GM21515 (cell line): ENCODE results near the gene CCDC88C.
"Not testable (repeated sequence)": the region's sequence is repeated elsewhere in the genome, so short reads cannot be mapped to it uniquely, and the experiment has no call there.

Source experiments
- ATAC-seq: cut with Tn5 transposase; IDR thresholded peaks from one replicate; pipeline ENCODE4 v1.9.1; 2021; ENCODE audit not compliant: unreplicated experiment

CCDC88C gene

DNA sequence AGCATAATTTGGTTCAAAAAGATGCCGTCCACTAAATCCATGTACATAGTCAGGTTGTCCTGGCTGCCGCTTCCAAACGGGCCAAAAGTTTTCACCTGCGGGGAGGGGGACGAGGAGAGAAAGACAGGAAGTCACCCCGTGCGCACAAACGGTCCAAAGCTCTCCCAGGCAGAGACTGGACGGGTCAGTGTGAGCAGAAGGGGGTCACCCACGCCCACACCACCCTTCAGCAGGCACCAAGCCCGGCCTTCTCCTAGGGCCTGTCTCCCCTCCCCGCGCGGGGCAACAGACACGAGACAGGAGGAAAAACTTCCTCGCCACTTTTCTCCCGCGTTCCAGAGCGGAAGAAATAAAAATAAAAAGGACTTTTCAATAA, 888 bp downstream of the CCDC88C start:
- no peak for ATAC-seq

DNA sequence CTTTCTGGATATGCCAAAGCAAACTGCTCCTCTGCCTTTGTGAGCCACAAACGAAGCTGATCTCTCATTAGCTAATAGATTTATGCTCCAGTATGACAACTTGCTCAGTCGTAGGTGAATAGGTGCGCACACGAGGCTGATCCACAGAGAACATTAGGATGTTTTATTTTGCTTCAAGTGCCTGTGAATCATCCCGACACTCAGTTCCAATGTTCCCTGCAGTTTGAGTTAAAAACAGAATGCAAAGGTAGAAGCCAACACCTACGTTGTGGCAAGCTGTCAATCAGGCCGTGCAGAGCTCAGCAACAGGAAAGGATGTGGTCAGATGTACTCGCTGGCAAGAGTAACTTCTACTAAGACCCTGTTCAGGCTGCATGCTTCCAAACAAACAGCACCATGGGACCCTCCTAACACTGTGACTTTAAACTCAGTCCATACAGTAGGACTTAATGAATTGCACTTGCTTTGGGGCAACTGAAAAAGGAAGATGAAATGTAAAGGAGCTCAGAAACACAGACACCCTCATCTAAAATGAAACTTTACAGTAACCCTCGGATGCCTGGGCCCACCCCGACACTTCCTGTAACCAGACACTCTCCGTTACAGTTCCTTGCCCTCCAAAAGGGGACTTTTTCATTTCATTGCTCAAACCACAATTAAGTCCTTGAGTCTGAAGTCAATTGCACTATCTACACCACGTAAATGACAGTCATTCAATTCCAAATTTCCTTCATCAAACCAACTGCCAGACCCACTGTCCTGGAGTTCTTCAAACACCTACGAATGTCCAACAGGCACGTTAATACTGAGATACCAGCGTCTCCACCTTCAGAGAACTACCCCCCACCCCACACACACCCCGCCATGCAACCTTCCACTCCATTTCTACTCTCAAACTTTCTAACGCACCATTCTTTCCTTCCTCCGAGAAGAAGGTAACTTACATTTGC, 1.6 kb downstream of the CCDC88C start:
- peak; percentile 57 for ATAC-seq

DNA sequence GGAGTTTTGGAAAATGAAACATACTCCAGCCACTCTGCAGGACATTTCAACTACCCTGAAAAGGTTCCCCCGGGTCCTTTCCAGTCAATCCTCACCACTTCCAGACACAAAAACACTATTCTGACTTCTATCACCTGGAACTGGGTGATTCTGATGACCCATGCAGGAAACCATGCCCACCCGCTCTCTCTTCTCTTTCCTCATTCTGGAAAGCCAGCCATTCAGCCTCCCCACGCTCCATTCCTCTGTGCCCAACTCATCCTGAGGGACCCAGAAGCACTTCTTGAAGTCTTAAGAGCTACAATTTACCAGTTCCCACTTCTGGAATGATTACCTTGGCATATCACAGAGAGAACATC, 3.2 kb downstream of the CCDC88C start:
- no peak for ATAC-seq

DNA sequence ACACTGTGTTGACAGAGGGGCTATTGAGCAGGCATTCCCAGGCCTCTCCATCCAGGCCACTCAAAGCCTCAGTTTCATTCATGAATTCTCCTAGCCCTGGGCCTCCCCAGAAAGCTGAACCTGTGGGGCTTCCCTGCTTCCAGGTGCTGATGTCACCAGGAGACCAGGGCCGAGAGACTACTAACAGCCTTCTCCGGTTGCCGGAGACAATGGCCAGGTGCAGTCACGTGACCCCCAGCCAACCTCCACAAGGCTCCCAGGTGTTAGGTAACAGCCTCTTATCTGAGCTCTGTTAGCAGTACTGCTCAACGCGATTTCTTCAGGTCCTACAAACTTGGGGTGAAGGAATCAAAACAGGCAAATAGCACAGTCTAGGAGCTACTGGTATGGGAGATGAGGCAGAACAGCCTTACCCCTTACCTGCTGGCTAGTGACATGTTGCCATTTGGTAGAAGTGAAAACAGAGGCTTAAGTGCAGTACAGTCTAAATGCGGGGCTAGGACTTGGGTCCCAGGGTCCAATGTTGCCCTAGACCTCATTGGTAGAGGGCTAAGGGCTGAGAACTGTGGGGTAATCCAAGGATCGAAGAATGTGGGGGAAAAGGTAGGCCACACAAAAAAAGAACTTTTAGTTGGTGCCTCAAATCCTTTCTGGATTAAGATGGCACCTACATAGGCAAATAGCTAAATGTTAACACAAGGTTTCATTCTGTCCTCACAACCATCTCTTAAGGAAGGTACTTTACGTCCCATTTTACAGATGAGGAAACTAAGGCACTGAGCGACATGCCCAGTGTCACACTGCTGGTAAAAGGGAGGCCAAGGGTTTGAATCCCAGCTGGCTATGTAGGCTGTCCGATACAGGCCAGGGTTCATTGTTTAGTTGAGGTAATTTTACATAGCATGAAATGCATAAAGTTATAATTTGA, 3.8 kb downstream of the CCDC88C start:
- ATAC-seq, result no peak

DNA sequence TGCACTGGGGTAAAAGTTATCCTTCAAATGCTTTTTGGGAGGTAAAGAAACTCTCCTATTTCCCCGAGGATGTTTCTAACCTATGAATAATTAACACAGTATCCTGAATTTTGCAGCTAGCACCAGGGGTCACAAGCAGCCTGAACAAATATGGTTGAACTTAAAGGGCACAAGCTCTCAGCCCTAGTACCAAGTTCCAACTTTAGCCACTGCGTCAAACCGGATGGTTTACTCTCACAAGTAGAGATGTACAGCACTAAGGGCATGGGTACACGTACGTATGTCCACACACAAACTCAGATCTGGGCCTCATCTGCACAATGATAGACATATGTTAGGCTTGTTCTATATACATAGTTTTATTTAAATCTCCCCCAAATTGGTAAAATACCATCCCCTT, 4.7 kb downstream of the CCDC88C start:
- no peak for ATAC-seq

DNA sequence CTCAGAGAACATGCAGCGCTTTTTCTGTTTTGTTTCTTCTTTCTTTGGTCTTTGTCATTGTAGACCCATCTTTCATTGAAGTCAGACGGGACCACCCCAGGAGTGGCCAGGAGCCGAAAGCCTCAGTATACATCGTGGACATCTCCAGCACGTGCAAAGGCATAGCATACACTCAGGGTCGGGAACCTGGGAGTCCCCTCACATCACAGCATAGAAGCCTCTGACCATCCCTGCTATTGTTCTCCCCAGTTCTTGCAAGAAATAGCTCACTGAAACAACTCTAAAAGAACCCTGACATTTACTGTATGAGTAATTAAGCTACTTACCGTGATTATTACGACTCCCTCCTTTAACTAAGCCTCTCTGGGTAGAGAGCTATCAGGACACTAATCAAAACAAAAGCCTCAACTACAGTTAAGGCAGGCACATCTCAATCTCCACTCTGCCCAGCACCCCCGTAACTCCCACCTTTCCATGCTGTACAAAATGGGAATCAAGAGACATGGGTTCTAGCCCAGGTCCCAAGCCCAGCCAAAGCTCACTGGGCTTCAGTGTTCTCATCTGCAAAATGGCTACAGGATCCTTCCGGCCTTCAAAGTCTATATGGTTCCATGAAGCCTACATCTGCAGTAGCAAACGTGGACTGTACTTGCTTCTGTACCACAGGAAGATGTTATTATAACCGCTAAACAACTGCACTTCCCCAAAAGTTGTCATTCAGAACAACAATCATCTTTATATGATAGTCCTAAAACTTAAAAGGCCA, 6.7 kb downstream of the CCDC88C start:
- no peak for ATAC-seq

DNA sequence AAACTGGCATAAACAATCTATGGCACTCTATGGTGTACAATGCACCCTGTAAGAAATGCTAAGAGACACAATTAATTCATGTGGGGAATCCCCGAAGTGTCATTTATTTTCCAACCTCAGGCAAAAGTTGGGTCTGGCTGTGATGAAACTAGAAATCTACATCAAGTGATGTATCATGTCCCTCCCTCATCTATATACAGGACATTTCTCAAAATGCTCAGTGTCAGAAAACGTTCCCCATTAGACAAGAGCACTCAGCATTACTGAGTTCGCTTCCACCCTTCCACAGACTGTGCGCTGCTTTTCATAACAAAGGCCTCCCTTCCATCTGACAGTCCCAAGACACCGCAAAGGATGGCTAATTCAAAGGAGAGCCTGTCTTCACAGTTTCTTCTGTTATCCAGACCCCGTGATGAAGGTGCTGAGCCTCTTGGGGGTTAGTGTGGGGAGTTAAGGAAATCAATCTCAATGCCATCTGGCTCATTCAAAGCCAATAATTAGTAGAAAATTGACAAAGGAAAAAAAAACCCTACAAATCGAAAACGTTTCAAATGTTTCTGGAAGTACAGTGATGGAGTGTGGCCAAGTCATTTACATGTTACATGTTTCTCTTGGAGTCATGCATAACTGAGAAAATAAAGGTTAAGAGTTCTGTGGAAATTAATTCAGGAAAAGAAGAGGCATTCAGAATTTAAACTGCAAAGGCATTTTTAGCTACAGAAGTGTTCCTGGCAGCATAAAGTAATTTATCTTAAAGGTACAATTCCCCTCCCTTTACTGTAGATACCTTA, 7.5 kb downstream of the CCDC88C start:
- ATAC-seq, result no peak

DNA sequence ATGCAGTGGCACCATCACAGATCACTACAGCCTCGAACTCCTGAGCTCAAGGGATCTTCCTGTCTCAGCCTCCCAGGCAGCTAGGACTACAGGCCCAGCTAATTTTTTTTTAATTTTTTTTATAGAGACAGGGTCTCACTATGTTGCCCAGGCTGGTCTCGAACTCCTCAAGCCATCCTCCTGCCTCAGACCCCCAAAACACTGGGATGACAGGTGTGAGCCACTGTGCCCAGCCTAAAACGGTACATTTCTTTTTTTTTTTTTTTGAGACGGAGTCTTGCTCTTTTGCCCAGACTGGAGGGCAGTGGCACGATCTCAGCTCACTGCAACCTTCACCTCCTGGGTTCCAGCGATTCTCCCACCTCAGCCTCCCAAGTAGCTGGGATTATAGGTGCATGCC, 8.4 kb downstream of the CCDC88C start:
- ATAC-seq, result not testable (repeated sequence)

DNA sequence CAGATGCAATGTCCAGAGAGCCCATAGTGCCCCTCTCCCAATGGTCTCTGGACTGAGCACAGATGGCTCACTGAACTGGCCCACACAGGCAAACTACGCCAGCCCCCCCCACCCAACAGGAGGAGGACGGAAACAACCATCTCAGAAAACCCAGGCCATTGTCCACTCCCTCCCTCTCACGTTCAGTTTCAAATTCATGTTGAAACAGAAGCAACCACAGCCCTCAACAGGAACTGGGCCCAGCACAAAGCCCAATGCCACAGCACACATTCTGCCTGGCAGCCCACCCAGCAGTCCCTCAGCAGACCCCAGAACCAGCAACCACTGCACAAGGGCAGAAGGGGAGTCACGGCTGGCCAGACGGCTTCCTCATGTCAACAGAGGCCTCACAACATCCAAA, 10.6 kb downstream of the CCDC88C start:
- ATAC-seq, result no peak

DNA sequence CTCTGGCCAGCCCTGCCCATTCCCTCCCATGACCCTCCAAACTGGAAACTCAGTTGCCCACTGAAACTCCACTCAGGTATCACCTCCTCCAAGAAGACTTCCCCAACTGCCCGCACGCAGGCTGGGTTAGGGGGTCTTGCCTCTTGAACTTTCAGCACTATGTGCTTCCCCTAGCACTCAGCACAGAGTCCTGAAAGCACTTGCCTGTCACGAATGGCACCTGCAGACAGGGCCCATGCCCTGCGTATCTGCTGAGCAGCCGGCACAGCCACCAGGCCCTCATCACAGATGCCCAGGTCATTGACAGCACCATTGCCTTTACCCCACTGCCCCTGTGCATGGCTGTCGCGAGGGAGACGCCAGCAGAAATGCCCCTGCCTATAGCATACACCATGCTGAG, 11.2 kb downstream of the CCDC88C start:
- ATAC-seq, result no peak

DNA sequence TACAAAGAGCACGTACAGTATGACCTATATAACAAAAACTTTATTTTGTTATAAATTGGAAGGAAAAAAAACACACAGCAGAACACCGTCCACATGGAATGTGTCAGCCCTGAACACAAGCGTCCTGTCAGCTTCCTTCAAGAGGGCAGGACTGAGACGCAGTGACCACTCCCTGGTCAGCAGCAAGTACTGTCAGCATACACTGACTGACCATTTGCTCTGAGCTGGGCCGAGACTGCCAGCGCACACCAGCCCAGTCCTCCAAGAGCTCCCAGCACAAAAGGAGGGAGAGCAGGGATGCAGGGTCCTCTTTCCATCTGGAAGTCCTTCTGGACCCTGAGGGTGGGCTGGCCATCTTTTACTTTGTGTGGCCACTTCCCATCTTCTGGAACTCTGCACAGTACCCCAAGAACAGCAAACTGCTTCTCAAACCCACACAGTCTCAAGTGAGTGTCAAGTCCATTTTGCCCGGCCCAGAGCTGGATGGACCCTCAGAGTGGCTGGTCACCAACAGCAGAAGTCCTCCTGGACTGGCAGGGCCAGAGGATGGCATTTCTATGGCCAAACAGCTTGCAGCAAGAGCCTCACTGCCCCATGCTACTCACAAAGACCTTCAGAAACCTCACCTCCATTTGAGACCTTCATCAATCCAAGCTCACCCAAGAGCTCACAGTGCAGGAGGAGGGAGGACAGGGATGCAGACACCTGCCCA, 11.7 kb downstream of the CCDC88C start:
- no peak for ATAC-seq

DNA sequence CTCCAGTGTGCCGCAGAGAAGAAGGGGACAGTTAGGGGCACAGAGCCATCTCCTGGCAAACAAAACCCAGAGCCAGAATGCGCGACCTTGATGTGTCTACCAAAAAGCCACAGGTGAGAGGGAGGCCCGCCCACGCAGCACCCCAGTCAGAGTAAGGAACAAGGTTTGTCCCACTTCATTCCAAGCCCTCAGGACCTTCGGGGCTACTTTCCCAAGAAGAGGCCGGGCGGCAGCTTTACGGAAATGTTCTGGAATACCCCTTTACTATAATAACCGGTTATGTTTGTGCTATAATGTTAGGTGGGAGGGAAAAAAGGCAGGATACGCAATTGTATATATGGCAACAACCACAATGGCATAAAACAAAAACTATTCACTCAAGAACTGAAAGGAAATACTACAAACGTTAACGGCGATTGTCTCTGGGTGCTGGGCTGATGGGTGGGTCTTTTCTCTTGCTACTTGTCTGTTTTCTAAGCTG, 12.3 kb downstream of the CCDC88C start:
- no peak for ATAC-seq

DNA sequence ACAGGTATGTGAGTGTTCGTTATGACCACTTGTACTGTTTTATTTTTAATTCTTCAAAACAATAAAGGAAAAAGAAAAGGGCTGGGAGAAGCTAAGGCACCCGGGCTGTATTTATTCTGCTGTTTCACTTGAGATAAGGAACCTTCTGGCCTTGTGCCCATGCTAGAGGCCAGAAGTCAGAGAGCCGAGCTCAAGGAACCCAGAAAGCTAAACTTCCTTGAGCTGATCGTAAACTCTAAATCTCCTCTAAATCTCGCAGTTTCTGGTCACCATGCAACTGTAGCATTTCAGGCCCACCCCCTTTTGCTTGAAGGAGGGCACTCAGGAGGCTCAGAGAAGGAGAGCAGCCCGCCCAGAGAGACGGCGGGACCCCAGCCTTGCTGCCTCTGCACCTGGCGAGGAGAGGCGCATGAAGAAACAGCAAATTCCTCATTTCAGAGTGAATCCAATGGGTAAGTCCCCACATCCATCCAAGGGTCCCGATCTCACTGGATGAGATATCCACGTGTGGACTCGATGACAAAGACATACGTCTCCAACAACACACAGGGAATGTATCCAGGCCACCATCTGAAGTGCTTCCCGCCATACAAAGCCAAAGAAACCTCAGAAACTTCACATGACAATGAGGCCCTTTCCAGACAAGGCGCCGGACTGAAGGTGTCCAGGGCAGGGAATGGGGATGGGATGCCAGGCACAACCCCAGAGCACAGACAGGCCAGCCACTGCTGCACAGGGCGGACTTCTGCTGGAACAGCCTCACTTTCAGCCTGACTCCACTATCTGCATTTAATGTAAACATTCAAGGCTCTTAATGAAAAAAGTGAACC, 14.6 kb downstream of the CCDC88C start:
- ATAC-seq, result no peak

DNA sequence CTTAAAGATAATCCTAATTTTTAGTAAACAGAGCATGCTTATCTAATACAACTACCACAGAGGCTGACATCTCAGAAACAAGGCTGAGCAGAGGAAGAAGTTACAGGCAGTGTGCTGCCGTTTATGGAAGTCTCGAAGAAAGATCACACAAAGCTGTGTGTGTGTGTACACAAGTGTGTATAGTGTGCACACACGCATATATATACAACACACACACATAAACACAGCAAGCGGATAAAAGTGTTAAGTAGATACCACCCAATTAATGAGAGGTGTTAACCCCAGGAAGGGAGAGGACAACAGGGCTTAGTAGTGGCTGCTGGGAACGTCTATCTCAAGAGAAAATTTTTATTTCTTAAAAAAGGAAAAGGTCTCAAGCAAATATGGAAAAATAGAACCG, 15.3 kb downstream of the CCDC88C start:
- ATAC-seq, result no peak

DNA sequence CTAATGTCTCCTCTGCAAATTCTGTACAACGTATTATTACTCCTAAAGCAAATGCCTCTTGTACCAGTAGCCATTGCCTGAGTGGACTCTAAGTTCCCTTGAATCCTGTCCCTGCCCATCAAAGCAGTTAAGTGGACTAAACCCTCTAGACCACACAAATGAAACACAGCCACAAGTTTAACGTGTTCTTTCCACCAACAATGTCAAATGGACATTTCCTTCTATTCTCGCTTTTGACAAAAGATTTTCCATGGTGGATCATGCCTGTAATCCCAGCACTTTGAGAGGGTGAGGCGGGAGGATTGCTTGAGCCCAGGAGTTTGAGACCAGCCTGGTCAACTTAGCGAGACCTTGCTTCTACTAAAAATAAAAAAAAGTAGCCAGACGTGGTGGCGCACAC, 15.9 kb downstream of the CCDC88C start:
- ATAC-seq, result no peak

DNA sequence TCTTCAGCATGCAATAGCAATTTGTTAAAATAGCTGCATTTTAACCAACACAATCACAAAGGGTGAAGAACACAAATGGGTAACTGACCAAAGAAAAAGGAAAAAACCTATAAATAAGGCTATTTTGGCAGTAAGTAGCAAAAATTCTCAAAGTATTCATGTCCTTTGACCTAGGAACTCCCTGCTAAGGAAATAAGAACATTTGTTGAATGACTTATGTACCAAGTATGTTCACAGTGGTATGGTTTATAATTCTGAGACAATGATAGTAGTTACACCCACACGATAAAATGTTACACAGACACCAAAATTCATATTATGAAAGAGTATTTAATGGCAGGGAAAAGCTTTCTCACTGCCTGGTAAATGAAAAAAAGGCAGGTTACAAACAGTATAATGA, 16.9 kb downstream of the CCDC88C start:
- no peak for ATAC-seq

DNA sequence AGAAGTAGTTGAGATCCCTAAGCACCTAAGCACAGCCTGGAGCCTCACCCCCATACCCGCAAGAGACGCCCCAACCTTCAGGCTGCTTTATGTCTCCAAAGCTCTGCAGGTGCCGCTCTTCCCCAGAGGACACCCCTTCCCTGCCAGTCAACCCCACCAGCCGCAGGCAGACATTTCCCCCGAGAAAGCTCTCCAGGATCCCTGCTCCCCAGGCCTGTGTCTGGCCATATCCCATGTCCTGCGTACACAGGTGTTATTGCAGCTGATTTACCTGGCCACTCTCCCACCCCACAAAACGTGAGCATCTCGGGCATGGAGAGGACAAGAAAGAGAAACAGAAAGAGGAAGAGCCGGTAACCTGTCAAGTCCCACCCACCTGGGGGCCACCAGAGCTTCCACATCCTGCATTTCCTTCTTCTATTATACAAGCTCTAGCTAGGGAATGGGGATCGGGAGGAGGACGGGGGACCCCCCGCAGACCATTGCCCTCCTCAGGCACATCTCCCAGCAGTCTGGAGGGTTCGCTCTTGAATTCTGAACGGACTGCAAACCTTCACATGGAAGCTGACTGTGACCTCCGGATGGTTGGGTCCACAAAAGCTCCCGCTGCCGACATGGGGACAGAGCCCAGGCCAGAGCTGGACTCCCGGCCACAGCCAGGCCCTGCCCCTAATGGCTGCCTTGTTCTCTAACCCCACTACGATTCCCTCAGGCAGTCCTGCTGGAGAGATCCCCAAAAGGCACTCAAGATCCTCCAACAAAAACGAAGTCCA, 17.6 kb downstream of the CCDC88C start:
- ATAC-seq, result no peak

DNA sequence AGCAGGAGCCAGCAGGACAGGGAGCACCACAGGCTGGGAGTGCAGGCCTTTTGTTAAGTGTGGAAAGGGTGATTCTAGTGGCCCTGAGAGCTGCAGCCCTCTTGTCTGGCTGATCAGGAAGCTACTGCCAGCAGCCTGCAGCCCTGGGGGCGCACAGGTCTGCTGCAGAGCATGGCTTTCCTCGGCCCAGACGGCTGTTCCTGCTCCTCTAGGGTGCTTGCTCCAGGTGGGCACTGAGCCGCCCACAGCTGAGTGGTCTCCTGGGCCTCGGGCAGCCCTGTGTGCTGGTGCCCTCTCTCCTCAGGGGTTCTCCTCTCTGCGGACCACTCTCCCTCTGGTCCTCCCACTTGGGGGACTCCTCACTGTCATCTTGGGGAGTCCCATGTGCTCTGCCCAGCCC, 18.9 kb downstream of the CCDC88C start:
- ATAC-seq, result no peak
